ENCODE data around the gene PVRIG.
"Not testable (repeated sequence)": the region's sequence is repeated elsewhere in the genome, so short reads cannot be mapped to it uniquely, and the experiment has no call there.

The PVRIG gene

DNA sequence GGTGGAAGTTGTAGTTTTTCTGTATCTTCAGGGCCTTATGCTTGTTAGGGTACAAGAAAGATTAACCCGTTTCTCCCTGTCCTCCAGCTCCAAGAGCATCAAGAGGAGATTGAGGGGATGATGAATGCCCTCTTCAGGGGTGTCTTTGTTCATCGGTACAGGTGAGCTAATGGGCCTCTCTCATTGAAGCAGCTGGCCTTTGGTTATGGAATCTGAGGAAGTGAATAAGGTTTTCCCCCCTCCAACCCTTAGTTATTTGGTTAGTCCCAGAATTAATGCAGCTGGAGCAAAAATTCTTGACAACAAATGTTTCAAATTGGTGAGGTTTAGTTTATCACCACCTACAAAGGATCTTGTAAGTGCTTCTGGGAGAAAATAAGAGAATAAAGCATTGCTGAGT is 24.5 kb upstream of the PVRIG start:
- DNase-seq (ENCODE audit: low spot score), result no peak

DNA sequence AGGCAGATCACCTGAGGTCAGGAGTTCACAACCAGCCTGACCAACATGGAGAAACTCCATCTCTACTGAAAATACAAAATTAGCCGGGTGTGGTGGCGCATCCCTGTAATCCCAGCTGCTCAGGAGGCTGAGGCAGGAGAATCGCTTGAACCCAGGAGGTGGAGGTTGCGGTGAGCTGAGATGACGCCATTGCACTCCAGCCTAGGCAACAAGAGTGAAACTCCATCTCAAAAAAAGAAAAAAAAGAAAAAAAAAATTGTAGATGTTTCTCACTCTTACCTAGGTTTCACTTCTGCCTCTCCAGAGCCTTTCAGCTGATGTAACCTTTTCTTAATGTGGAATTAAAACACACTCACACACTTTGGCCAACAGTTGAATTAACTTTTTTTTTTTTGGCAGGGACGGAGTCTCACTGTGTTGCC is 23.8 kb upstream of the PVRIG start:
- not testable (repeated sequence) for DNase-seq (ENCODE audit: low spot score)

DNA sequence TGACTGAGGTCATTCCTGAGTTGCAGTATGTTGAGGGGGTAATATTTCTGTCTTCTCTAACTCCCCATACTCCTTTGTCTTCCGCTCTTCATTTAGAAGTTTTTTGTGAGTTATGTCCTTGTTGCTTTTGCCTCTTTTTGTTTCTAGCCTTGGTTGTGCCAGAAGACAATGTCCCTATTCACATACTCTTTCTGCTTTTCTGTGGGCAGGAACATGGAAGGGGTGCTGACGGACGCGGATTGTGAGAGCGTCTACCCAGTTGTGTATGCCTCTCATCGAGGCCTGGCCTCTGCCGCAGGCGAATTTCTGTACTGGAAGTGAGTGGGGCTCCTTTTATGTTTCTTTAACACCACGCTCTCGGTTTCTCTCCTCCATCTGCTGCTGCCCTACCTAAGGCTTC is 21.5 kb upstream of the PVRIG start:
- DNase-seq (ENCODE audit: low spot score), result no peak

DNA sequence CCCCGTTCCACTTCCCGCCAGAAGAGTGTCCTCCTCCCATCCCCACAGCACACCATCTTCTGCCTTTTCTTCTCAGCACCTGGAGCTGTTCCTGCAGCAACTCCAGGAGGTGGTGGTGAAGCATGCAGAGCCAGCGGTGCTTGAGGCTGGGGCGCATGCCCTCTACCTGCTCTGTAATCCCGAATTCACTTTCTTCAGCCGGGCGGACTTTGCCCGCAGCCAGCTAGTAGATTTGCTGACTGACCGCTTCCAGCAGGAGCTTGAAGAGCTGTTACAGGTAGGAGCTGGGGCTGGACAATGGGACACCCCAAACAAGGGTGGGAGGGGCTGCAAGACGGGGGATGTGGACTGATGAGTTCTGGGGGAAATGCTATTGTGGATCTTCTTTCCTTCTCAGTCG is 19.1 kb upstream of the PVRIG start:
- DNase-seq (ENCODE audit: low spot score), result no peak

DNA sequence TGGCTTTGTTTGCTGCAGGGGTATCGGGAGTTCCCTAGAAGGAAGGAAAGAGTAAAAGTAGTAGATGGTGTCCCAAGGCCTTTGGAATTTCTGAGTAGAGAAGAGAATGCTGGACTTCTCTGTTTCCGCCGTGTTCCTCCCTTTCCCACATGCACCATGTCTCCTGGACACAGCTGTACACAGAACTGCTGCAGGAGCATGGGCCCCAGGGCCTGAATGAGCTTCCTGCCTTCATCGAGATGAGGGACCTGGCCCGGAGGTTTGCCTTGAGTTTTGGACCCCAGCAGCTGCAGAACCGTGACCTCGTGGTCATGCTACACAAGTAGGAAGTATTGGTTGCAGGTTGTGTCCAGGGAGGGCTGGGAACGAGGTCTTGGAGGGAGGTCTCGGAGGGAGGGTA is 15.3 kb upstream of the PVRIG start:
- no peak for DNase-seq (ENCODE audit: low spot score)

DNA sequence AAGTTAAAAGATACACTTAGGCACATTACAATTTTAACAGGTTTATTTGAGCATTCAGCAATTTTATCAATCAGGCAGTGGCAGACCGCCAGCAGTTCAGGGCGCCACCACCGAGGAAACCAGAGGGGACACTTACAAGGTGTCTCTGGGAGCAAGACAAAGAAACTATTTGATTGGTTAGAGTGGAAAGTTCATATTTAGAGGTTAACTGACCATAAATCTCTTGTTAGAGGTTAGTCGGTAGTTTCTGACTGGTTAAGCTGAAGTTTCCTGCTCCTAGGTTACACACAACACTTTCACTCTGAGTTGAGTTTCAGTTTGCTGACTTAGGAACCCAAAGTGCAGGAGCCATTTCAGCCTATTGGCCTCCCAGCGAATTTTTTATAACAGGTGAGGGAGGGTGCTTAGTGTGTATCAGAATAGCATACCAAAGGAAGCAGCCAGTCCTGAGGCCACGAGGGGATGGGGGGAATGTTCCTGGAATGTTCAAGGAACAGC is 10.8 kb upstream of the PVRIG start:
- no peak for DNase-seq (ENCODE audit: low spot score)

DNA sequence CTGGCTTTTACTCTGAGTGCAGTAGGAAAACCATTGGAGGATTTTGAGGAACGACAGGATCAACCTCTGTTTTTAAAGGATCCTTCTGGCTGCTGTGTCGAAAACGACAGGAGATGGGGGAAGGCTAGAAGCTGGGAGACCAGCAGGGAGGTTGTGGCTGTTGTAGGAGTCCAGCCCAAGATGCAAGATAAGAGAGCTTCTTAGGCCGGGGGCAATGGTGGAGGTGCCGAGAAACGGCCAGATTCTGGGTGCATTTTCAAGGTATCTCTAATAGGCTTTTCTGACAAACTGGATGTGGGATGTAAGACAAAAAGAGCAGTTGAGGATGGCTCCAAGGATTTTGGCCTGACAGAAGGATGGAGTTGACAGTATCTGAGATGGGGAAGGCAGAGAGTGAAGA is 10.3 kb upstream of the PVRIG start:
- DNase-seq (ENCODE audit: low spot score), result no peak

DNA sequence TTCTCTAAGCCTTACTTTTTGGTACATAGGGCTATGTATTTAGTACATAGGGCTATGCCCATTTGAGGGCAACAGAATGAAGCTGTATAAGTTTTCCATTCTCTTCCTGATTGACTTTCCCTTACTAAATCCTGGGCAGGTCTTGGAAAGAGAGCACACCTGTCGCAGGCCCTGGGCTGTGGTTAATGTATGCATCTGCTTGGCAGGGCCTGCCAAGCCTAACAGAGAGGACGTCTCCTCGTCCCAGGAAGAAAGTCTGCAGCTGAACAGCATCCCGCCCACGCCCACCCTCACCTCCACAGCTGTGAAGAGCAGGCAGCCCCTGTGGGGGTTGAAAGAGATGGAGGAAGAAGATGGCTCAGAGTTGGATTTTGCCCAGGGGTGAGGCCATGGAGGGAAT is 8.9 kb upstream of the PVRIG start:
- DNase-seq (ENCODE audit: low spot score), result no peak

DNA sequence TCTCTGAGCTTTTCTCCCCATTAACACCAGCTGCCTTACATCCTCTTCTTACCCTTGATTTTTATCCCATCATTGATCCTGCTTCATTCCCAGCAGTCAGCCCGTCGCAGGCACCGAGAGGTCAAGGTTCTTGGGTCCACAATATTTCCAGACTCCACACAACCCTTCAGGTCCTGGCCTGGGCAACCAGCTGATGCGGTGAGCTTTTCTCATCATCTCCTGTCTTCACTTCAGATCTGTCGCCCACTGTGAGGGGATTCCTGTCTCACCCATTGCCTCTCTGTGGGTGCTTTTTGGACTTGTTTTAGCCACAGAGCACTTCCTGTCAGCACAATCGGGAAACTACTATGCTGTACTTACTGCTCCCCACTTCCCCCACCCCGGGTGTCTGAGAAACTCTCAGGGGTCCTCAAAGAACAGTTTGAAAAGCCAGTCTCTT is 8.4 kb upstream of the PVRIG start:
- DNase-seq (ENCODE audit: low spot score), result no peak

DNA sequence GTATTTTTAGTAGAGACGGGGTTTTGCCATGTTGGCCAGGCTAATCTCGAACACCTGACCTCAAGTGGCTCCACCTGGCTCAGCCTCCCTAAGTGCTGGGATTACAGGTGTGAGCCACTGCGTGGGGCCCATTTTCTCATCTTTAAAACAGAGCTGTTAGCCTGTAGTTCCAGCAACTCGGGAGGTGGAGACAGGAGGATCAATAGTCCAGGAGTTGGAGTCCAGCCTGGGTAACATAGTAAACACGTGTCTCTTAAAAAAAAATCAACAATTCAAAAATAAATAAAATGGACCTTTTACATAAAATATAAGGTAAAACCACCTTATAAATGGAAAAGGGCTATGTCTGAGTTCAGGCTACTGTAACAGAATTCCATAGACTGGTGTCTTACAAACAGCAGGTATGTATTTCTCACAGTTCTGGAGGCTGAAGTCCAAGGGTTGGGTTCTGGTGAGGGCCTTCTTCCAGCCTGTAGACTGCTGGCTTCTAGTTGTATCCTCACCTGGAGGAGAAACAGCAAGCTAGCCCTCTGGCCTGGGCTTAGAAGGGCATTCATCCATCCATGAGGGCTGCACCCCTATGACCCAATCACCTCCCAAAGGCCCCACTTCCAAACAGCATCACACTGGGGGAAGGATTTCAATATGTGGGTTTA is 7.0 kb upstream of the PVRIG start:
- no peak for DNase-seq (ENCODE audit: low spot score)

DNA sequence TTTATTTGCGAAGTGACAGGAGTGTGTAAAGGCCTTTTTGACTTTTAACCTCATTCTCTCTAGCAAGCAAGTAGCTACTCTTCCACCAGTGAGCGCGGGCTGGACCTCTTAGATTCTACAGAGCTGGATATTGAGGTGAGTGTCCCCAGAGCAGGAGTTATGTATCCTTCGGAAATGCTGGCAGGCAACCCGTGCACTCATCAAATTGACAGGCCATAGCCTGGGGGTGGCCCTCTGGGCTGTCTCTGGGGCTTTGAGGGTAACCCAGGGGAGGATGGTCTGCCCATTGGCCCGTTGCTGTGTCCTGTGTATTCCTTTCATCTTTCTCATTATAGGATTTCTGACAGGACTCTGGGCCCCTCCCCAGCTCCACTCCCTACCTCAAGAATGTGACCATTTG is 6.1 kb upstream of the PVRIG start:
- no peak for DNase-seq (ENCODE audit: low spot score)

DNA sequence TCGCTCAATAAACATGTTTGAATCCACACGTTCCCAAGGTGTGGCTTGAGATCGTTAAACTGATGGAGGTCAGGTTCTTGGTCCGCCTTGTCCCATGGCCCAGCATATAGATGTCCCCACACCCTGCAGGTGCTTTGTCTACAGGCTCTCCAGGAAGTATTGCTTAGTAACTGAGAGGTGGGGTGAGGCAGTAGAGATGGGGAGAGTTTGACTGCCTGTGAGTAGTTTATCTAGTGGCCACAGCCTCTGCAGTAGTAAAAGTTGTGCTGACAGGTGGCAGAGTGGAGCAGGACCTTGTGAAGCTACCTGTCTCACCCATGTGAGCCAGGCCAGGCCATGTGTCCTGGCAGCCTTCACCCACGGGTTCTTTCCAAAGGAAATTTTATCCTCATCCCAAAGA is 5.4 kb upstream of the PVRIG start:
- not testable (repeated sequence) for DNase-seq (ENCODE audit: low spot score)

DNA sequence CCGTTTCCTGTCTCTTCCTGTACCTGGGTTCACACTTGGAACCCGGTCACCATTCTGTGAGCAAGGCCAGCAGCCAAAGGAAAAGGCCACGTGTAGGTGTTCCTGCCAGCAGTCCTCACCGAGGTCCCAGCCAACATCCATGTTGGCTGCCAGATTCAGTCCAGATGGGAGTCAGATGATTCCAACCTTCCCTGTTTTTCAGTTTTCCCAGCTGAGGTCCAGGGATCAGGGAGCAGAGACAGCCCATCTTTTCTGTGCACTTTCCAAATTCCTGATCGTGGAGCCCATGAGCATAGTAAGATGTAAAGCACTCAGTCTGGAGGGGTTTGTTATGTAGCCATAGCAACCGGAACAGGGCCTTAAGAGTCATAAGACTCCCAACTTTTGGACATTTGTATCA is 3.9 kb upstream of the PVRIG start:
- DNase-seq (ENCODE audit: low spot score), result no peak

DNA sequence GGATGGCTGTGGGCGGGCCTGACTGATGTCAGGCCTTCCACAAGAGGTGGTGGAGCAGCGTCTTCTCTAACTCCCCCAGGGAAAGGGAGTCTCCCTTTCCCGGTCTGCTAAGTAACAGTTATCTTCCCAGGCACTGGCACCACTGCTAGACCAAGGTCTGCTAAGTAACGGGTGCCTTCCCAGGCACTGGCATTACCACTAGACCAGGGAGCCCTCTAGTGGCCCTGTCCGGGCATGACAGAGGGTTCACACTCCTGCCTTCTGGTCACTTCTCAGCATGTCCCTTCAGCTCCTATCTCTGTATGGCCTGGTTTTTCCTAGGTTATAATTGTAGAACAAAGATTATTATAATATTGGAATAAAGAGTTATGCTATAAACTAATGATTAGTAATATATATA is 1.8 kb upstream of the PVRIG start:
- DNase-seq (ENCODE audit: low spot score), result not testable (repeated sequence)

DNA sequence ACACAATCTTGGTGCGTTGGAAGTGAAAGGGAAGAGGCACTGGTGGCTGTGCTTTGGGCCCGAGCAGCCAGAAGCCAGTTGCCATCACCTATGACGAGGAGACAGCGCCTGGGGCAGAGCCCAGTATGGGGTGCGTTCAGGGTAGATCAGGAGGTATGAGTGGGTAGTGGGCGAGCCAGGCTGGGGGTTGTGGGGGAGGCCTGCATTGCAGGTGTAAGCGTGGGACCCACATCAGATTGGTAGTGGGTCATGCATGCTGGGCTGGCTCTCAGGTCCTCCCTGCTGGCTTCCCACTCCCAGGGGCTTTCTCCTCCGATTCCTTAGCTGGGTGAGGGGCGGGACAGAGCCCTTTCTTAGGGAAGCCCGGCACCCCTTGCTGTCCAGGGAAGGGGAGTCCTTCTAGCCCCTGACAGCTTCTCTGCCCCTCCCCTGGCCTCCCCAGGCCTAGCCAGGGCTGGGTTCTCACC is 445 bp upstream of the PVRIG start:
- DNase-seq (ENCODE audit: low spot score), result no peak

DNA sequence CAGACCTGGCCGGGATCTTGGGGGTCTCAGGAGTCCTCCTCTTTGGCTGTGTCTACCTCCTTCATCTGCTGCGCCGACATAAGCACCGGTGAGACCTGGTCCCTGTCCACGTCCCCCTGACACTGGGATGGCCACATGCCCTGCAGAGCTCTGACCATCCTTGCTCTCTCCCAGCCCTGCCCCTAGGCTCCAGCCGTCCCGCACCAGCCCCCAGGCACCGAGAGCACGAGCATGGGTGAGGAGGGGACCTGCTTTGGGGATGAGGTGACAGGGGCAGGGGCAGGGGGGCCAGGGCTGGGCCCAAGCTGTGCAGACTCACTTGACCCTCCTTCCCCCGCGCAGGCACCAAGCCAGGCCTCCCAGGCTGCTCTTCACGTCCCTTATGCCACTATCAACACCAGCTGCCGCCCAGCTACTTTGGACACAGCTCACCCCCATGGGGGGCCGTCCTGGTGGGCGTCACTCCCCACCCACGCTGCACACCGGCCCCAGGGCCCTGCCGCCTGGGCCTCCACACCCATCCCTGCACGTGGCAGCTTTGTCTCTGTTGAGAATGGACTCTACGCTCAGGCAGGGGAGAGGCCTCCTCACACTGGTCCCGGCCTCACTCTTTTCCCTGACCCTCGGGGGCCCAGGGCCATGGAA is 959 bp downstream of the PVRIG start:
- no peak for DNase-seq (ENCODE audit: low spot score)

DNA sequence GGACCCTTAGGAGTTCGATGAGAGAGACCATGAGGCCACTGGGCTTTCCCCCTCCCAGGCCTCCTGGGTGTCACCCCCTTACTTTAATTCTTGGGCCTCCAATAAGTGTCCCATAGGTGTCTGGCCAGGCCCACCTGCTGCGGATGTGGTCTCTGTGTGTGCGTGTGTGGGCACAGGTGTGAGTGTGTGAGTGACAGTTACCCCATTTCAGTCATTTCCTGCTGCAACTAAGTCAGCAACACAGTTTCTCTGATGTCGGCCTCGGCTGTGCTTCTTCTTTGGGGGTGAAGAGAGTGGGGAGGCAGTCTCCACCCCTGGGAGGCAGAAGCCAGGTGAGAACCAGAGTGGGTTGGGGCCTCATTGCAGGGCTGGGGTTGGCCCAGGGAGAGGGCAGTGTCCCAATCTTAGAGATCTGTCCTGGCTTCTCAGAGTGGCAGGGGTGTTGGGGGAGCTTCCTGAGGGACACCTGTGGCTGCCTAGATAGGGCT is 1.5 kb downstream of the PVRIG start:
- no peak for DNase-seq (ENCODE audit: low spot score)

DNA sequence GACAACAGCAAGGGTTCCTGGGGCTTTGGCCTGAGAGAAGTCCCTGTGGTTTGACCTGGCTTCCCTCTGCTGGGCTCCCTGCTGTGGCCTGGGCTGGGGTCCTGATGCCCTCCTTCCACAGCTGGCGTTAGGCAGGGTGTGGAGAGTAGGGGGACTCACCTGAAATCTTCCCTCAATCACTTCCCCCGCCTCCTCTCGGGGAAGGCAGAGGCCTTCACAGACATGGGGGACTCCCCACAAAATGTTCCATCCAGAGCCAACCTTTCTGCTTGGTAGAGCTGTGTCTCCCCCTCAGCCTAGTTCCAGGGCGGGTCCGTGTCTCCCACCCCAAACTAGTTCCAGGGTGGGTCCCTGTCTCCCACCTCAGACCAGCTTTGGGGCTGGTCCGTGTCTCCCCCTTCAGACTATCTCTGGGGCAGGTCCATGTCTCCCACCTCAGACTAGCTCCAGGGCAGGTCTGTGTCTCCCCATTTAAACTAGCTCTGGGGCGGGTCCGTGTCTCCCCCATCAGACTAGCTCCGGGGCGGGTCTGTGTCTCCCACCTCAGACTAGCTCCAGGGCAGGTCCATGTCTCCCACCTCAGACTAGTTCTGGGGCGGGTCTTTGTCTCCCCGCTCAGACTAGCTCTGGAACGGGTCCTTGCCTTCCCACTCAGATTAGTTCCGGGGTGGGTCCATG is 2.2 kb downstream of the PVRIG start:
- no peak for DNase-seq (ENCODE audit: low spot score)

DNA sequence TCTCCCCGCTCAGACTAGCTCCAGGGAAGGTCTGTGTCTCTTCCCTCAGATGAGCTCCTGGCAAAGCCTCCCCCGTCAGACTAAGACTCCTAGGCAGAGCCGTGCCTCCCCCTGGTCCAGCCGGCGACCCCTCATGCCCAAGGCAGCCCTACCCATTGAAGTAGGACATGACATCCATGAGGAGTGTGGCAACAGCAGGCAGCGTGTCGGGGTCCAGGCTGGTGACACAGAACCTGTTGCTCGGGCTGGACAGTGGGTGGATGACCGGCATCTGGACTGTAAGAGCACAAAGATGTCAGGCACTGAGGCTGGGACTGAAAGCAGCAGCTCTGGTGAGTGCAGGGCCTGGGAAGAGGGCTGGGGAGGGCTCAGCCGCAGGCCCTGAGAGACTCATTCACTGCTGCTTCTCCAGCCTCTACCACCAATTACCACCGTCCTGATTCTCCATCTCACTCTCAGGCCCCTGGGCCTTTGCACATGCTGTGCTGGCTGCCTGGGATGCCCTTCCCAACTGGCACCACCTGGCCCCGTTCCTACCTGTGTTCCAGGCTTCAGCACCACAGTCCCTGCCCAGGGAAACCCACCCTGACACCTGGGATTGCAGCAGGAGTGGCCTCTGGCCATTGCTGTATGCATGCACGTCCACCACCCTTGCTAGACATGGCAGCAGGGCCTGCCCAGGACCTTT is 2.8 kb downstream of the PVRIG start:
- DNase-seq (ENCODE audit: low spot score), result no peak

DNA sequence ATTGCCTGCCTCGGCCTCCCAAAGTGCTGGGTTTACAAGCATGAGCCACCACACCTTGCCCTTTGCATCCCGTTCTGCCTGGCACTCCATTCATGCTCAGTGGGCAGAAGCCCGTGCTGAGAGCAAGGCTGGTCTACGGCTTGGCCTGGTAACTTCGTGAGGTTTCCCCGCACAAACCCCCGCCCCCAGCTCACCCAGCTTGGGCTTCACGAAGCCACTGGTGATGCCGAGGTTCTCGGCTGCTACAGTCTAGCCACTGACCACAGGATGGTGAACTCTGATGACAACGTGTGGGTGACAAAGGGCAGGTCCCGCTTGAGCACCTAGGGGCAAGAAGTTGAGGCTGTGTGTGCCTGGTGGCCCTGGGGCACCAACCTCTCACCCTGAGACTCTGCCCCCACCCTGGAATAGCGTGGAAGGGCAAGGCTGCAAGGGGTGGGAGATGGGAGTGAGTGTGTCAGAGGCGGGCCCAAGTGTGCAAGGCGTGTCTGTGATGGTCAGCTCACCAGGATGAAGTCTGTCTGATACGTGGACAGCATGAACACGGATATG is 3.7 kb downstream of the PVRIG start:
- not testable (repeated sequence) for DNase-seq (ENCODE audit: low spot score)

DNA sequence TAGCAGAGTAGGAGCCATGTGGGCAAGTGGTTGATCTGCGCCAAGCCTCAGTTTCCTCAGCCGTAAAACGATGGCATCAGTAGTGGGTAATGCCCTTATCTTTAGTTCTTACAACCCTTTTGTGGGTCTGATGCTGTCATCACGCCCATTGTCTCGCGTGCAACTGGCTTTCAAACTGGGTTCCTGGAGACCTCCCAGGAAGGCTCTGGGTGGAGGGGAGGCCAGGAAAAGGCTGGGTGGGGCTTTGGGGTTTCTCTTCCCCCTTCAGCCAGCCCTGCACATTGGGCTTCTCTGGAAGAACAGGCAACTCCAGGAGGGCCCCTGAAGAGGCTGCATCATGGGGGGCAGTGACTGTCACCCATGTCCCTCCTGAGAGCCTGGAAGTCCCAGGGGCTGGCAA is 5.1 kb downstream of the PVRIG start:
- not testable (repeated sequence) for DNase-seq (ENCODE audit: low spot score)

Data from putamen (tissue), 1 donor.